ENCODE data around the gene PDE11A. TPM values are rescaled to one million over a fixed set of nuclear protein-coding genes. Genes with fewer than 3 reads are reported as not detected.

Gene PDE11A
- total RNA-seq, 2 donors from 2014 or later, result not detected

GRCh38 chr2:177660742-177661141 is 411.8 kb downstream of the PDE11A start:
- H3K4me1 Mint-ChIP-seq, result peaks cover 2% of the 10 kb centered on the region
- peaks cover 43% of the 10 kb centered on the region for H3K27me3 Mint-ChIP-seq
- ATAC-seq (no peak), DNase-seq (no peak)
- H3K9me3 ChIP-seq (ENCODE audit: control insufficient read depth, low read length, poor library complexity, severe bottlenecking), result no peaks in the 10 kb centered on the region
- no peak overlapping the region for H3K4me3 Mint-ChIP-seq
- H3K36me3 Mint-ChIP-seq (ENCODE audit: low read depth), result peaks cover 7% of the 10 kb centered on the region
- H3K27ac Mint-ChIP-seq, result no peak overlapping the region

DNA sequence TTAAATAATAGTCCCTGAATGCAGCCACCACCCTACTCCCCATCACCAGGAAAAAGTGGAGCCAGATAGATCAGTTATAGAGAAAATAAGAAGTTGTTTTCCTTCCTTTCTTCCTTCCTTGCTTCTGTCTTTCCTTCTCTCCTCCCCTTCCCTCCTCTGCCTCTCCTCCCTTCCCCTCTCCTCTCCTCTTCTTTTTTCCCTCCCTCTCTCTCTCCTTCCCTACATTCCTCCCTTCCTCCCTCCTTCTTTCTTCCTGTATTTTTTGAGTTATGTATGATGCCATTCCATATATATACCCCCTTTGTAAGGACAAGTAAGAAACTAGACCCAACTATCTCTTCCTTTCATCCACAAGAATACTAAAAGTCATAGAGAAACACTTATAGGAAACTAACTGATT is 414.3 kb downstream of the PDE11A start:
- peaks cover 2% of the 10 kb centered on the region for H3K4me1 Mint-ChIP-seq
- ATAC-seq (no peak), DNase-seq (no peak)
- no peak overlapping the region for H3K4me3 Mint-ChIP-seq
- peaks cover 48% of the 10 kb centered on the region for H3K27me3 Mint-ChIP-seq
- H3K27ac Mint-ChIP-seq, result no peak overlapping the region
- H3K36me3 Mint-ChIP-seq (ENCODE audit: low read depth), result peaks cover 7% of the 10 kb centered on the region
- H3K9me3 ChIP-seq (ENCODE audit: control insufficient read depth, low read length, poor library complexity, severe bottlenecking), result no peaks in the 10 kb centered on the region

DNA sequence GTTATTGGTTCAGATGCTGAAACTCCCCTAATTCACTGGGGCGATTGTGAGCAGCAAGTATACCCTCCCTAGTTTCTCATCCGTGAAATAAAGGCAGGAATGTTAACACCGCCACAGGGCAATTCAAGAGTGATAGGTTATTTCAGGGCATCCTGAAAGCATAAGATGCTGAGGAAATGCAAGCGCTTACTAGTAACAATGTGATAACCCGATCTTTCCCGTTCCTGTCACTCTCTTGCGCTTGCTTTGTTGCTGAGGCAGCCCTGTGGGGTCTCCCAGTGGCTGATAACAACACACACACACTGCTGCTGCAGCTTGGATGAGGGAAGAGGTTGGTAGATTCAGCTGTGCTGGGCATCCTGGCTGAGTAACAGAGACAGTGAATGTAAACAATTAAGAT is 420.7 kb downstream of the PDE11A start:
- Mint-ChIP-seq H3K27me3 (peaks cover 39% of the 10 kb centered on the region), H3K4me3 (no peak overlapping the region), H3K36me3 (ENCODE audit: low read depth) (peaks cover 9% of the 10 kb centered on the region), H3K4me1 (peaks cover 2% of the 10 kb centered on the region), H3K27ac (no peak overlapping the region)
- no peak for DNase-seq
- no peaks in the 10 kb centered on the region for H3K9me3 ChIP-seq (ENCODE audit: control insufficient read depth, low read length, poor library complexity, severe bottlenecking)
- ATAC-seq, result no peak

- peaks cover 6% of the 10 kb centered on the region for H3K36me3 Mint-ChIP-seq (ENCODE audit: low read depth)
- ATAC-seq (no peak), DNase-seq (no peak)
- peaks cover 37% of the 10 kb centered on the region for H3K27me3 Mint-ChIP-seq
- H3K9me3 ChIP-seq (ENCODE audit: control insufficient read depth, low read length, poor library complexity, severe bottlenecking), result no peaks in the 10 kb centered on the region
- H3K4me1 Mint-ChIP-seq, result peaks cover 2% of the 10 kb centered on the region
- H3K27ac Mint-ChIP-seq, result no peak overlapping the region
- H3K4me3 Mint-ChIP-seq, result no peak overlapping the region
Measured at GRCh38 chr2:177649568-177650518, 422.7 kb downstream of the PDE11A start.

- ATAC-seq (no peak), DNase-seq (no peak)
- H3K27ac Mint-ChIP-seq, result no peak overlapping the region
- H3K27me3 Mint-ChIP-seq, result peaks cover 26% of the 10 kb centered on the region
- H3K9me3 ChIP-seq (ENCODE audit: control insufficient read depth, low read length, poor library complexity, severe bottlenecking), result no peaks in the 10 kb centered on the region
- H3K4me1 Mint-ChIP-seq, result no peaks in the 10 kb centered on the region
- H3K4me3 Mint-ChIP-seq, result no peak overlapping the region
- peaks cover 5% of the 10 kb centered on the region for H3K36me3 Mint-ChIP-seq (ENCODE audit: low read depth)
Measured at GRCh38 chr2:177646791-177647190, 425.8 kb downstream of the PDE11A start.

GRCh38 chr2:177646241-177646640 is 426.3 kb downstream of the PDE11A start:
- H3K27ac Mint-ChIP-seq, result no peak overlapping the region
- H3K36me3 Mint-ChIP-seq (ENCODE audit: low read depth), result peaks cover 5% of the 10 kb centered on the region
- H3K27me3 Mint-ChIP-seq, result peaks cover 22% of the 10 kb centered on the region
- H3K4me3 Mint-ChIP-seq, result no peak overlapping the region
- H3K9me3 ChIP-seq (ENCODE audit: control insufficient read depth, low read length, poor library complexity, severe bottlenecking), result no peaks in the 10 kb centered on the region
- DNase-seq (no peak), ATAC-seq (no peak)
- no peaks in the 10 kb centered on the region for H3K4me1 Mint-ChIP-seq

GRCh38 chr2:177641331-177641730 is 431.2 kb downstream of the PDE11A start:
- no peak for ATAC-seq
- no peaks in the 10 kb centered on the region for H3K9me3 ChIP-seq (ENCODE audit: control insufficient read depth, low read length, poor library complexity, severe bottlenecking)
- no peak for DNase-seq
- Mint-ChIP-seq H3K27me3 (peaks cover 22% of the 10 kb centered on the region), H3K36me3 (ENCODE audit: low read depth) (peaks cover 6% of the 10 kb centered on the region), H3K4me1 (no peaks in the 10 kb centered on the region), H3K4me3 (no peak overlapping the region), H3K27ac (no peak overlapping the region)

- no peaks in the 10 kb centered on the region for H3K9me3 ChIP-seq (ENCODE audit: control insufficient read depth, low read length, poor library complexity, severe bottlenecking)
- no peak for ATAC-seq
- H3K27me3 Mint-ChIP-seq, result peaks cover 22% of the 10 kb centered on the region
- no peaks in the 10 kb centered on the region for H3K4me1 Mint-ChIP-seq
- DNase-seq, result no peak
- no peak overlapping the region for H3K4me3 Mint-ChIP-seq
- no peak overlapping the region for H3K27ac Mint-ChIP-seq
- H3K36me3 Mint-ChIP-seq (ENCODE audit: low read depth), result peaks cover 6% of the 10 kb centered on the region
Measured at GRCh38 chr2:177640423-177640822, 432.2 kb downstream of the PDE11A start.

- peaks cover 26% of the 10 kb centered on the region for H3K27me3 Mint-ChIP-seq
- no peak overlapping the region for H3K27ac Mint-ChIP-seq
- H3K9me3 ChIP-seq (ENCODE audit: control insufficient read depth, low read length, poor library complexity, severe bottlenecking), result no peaks in the 10 kb centered on the region
- H3K4me3 Mint-ChIP-seq, result no peak overlapping the region
- DNase-seq, result no peak
- ATAC-seq, result no peak
- no peaks in the 10 kb centered on the region for H3K4me1 Mint-ChIP-seq
- peaks cover 6% of the 10 kb centered on the region for H3K36me3 Mint-ChIP-seq (ENCODE audit: low read depth)
Measured at GRCh38 chr2:177639262-177639914, 433.2 kb downstream of the PDE11A start.

DNA sequence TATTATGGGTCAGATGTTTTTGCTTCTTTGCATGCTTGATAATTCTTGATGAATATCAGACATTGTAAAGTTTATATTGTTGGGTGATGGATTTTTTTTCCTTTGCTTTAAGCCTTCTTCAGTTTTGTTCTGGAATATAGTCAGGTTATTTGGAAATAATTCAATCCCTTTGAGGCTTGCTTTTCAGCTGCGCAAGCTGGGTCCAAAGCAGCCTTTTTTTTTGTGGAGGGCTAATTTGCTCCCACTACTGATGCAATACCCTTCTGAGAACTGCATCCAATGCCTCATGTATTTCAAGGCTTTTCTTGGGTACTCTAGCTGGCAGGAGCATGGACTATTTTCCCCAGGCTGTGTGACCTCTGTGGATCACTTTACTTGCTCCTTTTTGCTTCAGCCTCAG is 434.1 kb downstream of the PDE11A start:
- H3K9me3 ChIP-seq (ENCODE audit: control insufficient read depth, low read length, poor library complexity, severe bottlenecking), result no peaks in the 10 kb centered on the region
- H3K27me3 Mint-ChIP-seq, result peaks cover 30% of the 10 kb centered on the region
- H3K4me3 Mint-ChIP-seq, result no peak overlapping the region
- DNase-seq (no peak), ATAC-seq (no peak)
- H3K27ac Mint-ChIP-seq, result no peak overlapping the region
- H3K4me1 Mint-ChIP-seq, result no peaks in the 10 kb centered on the region
- H3K36me3 Mint-ChIP-seq (ENCODE audit: low read depth), result peaks cover 6% of the 10 kb centered on the region

DNA sequence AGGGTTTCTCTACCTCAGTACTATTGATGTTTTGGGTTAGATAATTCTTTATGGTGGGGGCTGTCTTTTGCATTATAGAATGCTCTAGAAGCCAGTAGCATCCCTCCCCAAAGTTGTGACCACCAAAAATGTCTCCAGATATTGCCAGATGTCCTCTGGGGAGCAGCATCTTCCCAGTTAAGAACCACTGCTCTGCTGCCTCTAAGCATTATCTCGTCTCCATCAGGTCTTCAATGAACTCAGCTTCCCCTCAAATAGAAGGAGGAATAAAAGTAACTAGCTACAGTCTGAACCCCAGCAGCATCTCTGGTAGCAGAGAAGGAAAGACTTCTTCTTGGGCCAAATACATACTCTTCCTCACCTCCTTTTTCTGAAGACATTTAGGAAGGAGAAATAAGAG is 435.9 kb downstream of the PDE11A start:
- peaks cover 24% of the 10 kb centered on the region for H3K27me3 Mint-ChIP-seq

GRCh38 chr2:177635696-177636095 is 436.9 kb downstream of the PDE11A start:
- H3K4me1 Mint-ChIP-seq, result no peaks in the 10 kb centered on the region
- DNase-seq (no peak), ATAC-seq (no peak)
- H3K27me3 Mint-ChIP-seq, result peaks cover 25% of the 10 kb centered on the region
- peaks cover 3% of the 10 kb centered on the region for H3K36me3 Mint-ChIP-seq (ENCODE audit: low read depth)
- H3K9me3 ChIP-seq (ENCODE audit: control insufficient read depth, low read length, poor library complexity, severe bottlenecking), result no peaks in the 10 kb centered on the region
- H3K4me3 Mint-ChIP-seq, result no peak overlapping the region
- no peak overlapping the region for H3K27ac Mint-ChIP-seq

More for the DNA sequence above, 435.9 kb downstream of the PDE11A start:
- DNase-seq (no peak), ATAC-seq (no peak)
- Mint-ChIP-seq H3K27ac (no peak overlapping the region), H3K36me3 (ENCODE audit: low read depth) (peaks cover 3% of the 10 kb centered on the region), H3K4me3 (no peak overlapping the region), H3K4me1 (no peaks in the 10 kb centered on the region)
- no peaks in the 10 kb centered on the region for H3K9me3 ChIP-seq (ENCODE audit: control insufficient read depth, low read length, poor library complexity, severe bottlenecking)

- no peaks in the 10 kb centered on the region for H3K9me3 ChIP-seq (ENCODE audit: control insufficient read depth, low read length, poor library complexity, severe bottlenecking)
- no peak for DNase-seq
- Mint-ChIP-seq H3K4me3 (no peak overlapping the region), H3K27me3 (peaks cover 33% of the 10 kb centered on the region), H3K36me3 (ENCODE audit: low read depth) (peaks cover 2% of the 10 kb centered on the region), H3K27ac (no peak overlapping the region), H3K4me1 (no peaks in the 10 kb centered on the region)
- ATAC-seq, result no peak
Measured at GRCh38 chr2:177633910-177634294, 438.7 kb downstream of the PDE11A start.

All from T-helper 17 cell (primary cell).